HG02885 (cell line): Measurements from ENCODE around the gene PCDHA2.
"Not testable (repeated sequence)": the region's sequence is repeated elsewhere in the genome, so short reads cannot be mapped to it uniquely, and the experiment has no call there.

Source experiments
- ATAC-seq: cut with Tn5 transposase; IDR thresholded peaks from one replicate; pipeline ENCODE4 v1.9.1; 2021; ENCODE audit warnings: mild to moderate bottlenecking; ENCODE audit not compliant: unreplicated experiment, poor library complexity

Gene PCDHA2

GRCh38 chr5:140794595-140795258 lies at the start of gene PCDHA2:
Gene PCDHA2 (plus strand): TSS chr5:140794852.
- ATAC-seq, result no peak

- ATAC-seq, result no peak
Measured at GRCh38 chr5:140753561-140753960, 41.1 kb upstream of the PCDHA2 start.

- no peak for ATAC-seq
Measured at GRCh38 chr5:140764177-140764973, 30.3 kb upstream of the PCDHA2 start.

- ATAC-seq, result no peak
Measured at GRCh38 chr5:140767444-140767843, 27.2 kb upstream of the PCDHA2 start.

GRCh38 chr5:140780512-140780911 lies 14.1 kb upstream of the PCDHA2 start:
- no peak for ATAC-seq

- ATAC-seq, result no peak
Measured at GRCh38 chr5:140785905-140786686, 8.6 kb upstream of the PCDHA2 start, which contains the start of gene PCDHA1. Gene PCDHA1 (plus strand): TSS chr5:140786140.

- ATAC-seq, result not testable (repeated sequence)
Measured at GRCh38 chr5:140787422-140787821, 7.2 kb upstream of the PCDHA2 start.

GRCh38 chr5:140787849-140788504 lies 6.7 kb upstream of the PCDHA2 start:
- ATAC-seq, result not testable (repeated sequence)

GRCh38 chr5:140791089-140791488 lies 3.6 kb upstream of the PCDHA2 start:
- ATAC-seq, result no peak

GRCh38 chr5:140795259-140795641 lies 598 bp downstream of the PCDHA2 start:
- no peak for ATAC-seq

GRCh38 chr5:140796072-140796717 lies 1.5 kb downstream of the PCDHA2 start:
- not testable (repeated sequence) for ATAC-seq

- ATAC-seq, result no peak
Measured at GRCh38 chr5:140796718-140797095, 2.1 kb downstream of the PCDHA2 start.

GRCh38 chr5:140800816-140801493 lies 6.3 kb downstream of the PCDHA2 start, which contains the start of gene PCDHA3:
Gene PCDHA3 (plus strand): TSS chr5:140801057.
- ATAC-seq, result no peak

- ATAC-seq, result no peak
Measured at GRCh38 chr5:140801494-140801841, 6.8 kb downstream of the PCDHA2 start.

GRCh38 chr5:140802381-140802780 lies 7.7 kb downstream of the PCDHA2 start:
- not testable (repeated sequence) for ATAC-seq

GRCh38 chr5:140802781-140803271 lies 8.2 kb downstream of the PCDHA2 start:
- no peak for ATAC-seq

GRCh38 chr5:140806834-140807775 lies 12.5 kb downstream of the PCDHA2 start, which contains the start of gene PCDHA4:
Gene PCDHA4 (plus strand): TSS chr5:140807068.
- no peak for ATAC-seq
